ENCODE measurements around the gene ECD.

The ECD gene

DNA sequence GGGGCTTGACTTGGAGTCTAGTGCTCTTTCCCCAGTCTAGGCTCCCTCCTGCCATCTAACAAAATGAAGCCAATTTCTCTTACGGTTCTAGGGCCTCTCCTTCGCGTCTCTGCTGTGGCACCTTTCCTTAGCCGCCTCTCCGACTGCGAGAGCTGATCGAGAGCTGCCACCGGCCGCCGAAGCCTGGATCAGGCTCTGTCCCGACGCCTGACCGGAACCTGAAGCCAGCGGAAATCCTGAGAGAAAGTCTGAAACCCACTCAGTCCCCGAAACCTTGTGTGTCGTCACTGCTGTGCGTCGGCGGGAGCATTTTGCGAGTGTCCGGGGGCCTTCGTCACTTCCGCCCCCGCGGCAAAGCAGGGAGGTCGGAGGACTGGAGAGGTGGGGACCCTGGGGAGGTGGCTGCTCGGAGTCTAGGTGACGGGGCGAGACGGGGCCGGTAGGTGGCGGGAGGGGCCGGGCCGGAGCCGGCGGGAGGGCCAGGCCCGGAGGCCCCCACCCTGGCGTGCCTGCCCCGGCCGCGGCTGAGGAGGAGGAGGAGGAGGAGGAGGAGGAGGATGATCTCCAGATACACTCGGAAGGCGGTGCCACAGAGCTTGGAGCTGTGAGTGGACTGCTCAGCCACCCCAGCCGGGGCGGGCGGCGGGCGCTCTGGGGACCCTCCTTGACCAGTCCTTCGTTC is at the start of gene ECD, which contains the start of gene FAM149B1:
Gene ECD (minus strand): TSS at position 226 of the 682 bp plus-strand sequence. CDS start 4,071 bp downstream, outside the sequence.
Gene FAM149B1 (plus strand): TSS at position 337 of the 682 bp plus-strand sequence. CDS start 221 bp downstream, at position 558.
- peak; percentile 96 for DNase-seq (ENCODE audit: low spot score)

DNA sequence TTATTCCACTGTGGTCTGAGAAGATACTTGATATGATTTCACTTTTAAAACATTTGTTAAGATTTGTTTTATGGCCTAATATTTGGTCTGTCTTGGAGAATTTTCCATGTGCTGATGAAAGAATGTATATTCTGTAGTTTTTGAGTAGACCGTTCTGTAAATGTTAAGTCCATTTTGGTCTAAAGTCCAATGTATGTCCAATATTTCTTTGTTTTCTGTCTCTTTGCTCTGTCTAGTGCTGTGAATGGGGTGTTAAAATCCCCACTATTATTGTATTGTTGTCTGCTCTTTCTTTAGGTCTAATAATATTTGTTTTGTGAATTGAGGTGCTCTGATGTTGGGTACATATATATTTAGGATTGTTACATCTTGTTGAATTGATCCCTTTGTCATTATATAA is 47.9 kb upstream of the ECD start:
- no peak for DNase-seq (ENCODE audit: low spot score)

DNA sequence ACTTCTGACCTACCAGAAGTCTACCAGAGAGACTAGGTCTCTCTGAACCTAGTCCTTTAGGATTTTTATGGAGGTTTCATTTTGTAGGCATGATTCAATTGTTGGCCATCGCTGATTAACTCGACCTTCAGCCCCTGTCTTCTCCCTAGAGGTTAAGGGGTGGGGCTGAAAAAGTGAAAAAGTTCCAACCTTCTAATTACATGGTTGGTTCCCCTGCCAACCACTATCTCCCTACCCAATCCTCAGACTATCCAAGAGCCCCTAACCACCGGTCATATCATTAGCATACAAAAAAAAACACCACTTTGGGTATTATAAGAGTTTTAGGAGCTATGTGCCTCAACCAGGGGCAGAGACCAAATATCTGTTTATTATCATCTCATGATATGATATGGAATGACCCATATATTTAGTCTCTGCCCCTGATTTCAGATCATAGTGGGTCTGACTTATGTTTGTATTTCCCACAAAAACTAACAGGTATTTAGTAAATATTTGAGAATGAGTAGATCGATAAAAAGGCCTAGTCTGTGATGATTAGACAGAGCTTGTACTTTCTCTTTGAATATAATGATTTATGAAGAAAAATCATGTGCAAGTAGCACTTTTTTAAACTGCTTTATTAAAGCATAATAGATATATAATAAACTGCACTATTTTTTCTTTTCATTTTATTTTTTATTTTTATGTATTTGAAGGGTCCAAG is 43.5 kb upstream of the ECD start:
- DNase-seq (ENCODE audit: low spot score) = no peak

DNA sequence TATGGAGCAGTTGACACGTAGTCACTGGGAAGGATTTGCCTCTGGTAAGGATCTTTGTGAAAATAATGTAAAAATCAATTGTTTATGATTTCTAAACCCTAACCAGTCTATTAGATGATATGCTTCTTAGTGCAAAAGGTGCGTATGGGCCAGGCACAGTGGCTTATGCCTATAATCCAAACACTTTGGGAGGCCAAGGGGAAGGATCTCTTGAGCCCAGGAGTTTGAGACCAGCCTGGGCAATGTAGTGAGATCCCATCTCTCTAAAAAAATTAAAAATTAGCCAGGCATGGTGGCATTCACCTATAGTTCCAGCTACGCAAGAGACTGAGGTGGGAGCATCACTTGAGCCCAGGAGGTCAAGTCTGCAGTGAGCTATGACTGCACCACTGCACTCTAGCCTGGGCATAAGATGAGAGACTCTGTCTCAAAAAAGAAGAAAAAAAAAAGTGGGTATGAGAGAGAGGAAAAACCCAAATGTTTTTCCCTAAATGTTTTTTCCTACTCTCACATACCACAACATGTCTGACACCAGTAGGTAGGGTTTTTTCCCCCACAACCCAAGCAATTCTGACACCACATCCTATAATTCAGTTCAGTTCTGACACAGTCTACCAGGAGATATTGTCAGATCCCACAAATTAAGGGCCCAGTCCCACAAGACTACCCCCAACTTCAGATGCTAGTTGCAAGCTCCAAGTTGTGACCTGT is 42.7 kb upstream of the ECD start:
- no peak for DNase-seq (ENCODE audit: low spot score)

DNA sequence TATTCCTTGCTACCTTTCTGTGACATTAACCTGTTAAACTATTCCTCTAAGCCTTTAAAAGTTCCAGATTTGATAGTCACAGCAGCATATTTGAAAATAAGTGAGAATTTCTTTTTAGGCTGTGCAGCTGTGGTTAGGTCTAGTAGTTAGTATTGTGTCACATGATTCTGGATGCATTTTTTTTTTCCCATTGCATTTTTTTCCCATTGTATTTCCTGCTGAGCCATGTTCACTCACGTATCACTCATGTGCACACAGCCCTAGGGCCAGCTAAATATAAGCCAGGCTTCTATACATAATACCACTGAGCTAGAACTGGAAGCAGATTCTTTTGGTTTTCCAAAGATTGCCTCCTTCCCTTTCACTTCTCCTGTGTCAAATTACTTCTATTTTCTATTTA is 41.9 kb upstream of the ECD start:
- peak; percentile 39 for DNase-seq (ENCODE audit: low spot score)

DNA sequence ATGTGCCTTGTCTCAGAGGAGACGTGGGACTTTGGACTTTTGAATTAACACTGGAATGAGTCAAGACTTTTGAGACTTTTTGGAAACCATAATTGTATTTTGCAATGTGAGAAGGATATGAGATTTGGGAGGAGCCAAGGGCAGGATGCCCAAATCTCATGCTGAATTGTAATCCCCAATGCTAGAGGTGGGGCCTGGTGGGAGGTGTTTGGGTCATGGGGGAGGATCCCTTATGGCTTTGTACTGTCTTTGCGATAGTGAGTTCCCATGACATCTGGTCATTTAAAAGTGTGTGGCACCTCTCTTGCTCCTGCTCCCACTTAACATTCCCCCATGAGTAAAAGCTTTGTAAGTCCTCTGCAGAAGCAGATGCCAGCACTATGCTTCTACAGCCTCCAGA is 40.1 kb upstream of the ECD start:
- DNase-seq (ENCODE audit: low spot score) = no peak

DNA sequence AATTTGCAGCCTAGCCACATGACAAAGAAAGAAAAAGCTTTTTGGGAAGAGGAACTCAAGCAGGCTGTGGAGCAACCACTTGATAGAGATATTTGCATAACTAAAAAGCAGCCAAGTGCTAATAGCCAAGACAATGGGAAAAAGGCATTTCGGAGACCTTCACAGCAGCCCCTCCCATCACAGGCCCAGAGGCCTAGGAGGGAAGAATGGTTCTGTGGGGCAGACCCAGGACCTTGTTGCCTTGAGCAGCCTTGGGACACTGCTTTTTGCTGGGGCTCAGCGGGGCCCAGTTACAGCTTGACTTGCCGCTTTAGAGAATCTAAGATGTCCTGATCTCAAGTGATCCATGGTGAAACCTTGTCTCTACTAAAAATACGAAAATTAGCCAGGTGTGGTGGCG is 38.6 kb upstream of the ECD start:
- DNase-seq (ENCODE audit: low spot score) = no peak

DNA sequence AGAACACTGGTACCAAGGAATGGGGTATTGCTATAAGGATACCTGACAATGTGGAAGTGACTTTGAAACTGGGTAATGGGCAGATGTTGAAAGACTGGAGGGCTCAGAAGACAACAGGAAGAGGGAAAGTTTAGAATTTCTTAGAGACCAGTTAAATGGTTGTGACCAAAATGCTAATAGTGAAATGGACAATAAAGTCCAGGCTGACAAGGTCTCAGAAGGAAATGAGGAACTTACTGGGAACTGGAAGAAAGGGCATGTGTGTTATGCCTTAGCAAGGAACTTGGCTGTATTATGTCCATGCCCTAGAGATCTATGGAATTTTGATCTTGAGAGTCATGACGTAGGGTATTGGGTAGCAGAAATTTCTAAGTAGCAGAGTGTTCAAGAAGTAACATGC is 38.1 kb upstream of the ECD start:
- DNase-seq (ENCODE audit: low spot score) = no peak

DNA sequence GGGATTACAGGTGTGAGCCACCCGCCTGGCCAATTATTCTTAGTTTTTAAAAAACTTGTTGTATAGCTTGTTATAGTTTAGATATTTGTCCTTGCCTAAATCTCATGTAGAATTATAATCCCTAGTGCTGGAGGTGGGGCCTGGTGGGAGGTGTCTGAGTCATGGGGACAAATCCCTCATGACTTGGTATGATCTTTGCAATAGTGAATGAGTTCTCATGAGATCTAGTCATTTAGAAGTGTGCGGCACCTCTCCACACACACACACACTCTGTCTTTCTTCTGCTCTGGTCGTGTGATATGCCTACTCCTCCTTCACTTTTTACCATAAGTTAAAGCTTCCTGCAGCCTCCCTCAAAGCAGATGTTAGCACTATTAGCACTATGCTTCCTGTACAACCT is 37.3 kb upstream of the ECD start:
- DNase-seq (ENCODE audit: low spot score) = no peak

DNA sequence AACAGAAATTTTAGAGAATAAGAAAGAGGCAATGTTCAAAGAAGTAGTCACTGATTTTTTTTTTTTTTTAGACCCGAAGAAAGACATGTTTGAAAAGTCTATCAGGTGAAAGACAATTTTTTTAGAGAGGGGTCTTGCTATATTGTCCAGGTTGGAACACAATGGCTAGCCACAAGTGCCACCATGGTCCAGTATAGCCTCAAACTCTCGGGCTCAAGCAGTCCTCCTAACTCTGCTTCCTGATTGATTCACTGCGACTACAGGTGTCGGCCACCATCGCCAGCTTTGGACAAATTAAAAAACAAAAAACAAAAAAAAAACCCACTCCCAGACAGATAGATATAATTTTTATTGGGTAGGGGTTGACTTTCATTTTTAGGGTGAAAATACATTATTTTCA is 22.4 kb upstream of the ECD start:
- DNase-seq (ENCODE audit: low spot score) = no peak

DNA sequence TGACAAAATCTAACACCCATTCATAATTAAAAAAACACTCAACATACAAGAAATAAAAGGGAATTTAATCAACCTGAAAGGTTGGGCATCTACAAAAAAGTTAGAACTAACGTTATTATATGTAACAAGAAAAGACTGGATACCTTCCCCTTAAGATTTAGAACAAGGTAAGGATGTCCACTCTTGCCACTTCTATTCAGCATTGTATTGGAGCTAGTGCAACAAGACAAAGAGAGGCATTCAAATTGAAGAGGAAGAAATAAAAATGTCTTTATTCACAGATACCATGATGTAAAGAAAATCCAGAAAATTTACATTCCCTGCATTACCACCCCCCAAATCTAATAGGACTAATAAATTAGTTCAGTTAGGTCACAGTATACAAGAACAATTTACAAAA is 18.5 kb upstream of the ECD start:
- no peak for DNase-seq (ENCODE audit: low spot score)

DNA sequence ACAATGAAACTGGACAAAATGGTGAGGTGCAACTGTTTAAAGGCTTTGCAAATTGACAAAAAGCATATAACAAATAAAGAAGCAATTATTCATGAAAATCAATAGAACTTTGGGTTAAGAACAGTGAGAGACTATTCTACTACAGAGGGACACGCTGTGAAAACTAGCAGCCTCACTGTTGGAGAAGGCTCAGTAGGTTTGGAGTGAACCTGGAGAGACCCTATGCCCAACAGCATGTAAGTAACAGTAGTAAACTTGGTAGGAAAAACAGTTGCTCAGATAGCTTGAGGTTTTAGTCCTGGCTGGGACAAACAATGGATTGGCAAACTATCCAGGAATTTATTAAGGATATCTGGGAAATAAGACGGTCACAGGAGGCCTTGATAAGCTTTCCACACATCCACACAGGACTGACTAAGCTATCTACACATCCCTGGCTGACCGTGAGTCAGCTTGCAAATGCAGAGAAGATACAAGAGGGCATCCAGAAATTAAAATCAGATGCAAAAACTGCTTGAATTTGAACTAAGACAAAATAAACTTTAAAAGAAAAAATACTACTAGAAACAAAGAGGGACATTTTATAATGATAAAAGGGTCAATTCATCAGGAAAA is 16.0 kb upstream of the ECD start:
- DNase-seq (ENCODE audit: low spot score) = no peak

DNA sequence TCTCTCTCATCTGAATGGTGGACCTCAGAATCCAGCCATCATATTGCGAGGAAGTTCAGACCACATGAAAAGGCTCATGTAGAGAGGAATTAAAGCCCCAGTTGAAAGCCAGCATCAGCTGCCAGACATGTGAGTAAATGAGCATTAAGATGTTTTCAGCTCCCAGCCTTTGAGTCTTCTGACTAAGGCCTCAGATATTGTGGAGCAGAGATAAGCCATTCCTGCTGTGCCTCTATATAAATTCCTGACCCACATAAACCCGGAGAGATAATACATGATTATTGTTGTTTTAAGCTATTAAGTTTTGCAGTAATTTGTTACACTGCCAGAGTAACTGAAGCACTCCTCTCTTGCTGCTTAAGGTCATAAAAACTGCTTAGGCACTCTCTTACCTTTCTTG is 14.8 kb upstream of the ECD start:
- no peak for DNase-seq (ENCODE audit: low spot score)

DNA sequence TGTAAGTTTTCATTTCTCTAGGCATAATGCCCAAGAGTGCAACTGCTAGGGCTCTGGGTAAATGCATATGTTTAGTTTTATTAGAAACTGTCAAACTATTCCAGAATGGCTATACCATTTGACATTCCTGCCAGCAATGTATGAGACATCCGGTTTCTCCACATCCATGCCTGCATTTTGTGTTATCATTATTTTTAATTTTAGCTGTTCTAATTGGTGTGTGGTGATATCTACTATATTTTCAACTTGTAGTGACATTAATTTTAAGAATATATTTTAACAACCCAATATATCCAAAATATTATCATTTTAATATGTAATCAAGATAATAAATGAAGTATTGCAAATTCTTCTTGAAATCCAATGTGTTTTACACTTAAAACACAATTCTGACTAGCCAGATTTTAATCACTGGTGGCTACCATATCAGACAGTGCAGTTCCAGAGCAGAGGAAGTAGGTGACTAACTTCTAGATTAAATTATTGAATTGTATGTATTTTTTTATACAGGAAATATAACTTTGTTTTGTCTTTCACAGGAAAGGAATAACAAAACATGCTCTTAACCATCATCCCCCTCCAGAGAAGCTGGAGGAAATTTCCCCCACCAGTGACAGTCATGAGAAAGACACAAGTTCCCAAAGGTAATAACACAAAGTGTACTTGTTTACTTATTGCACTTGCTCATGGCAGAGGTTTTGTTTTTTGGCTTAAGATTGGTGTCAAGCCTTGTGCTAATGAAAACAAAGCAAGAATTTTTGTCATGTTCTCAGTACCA is 6.5 kb upstream of the ECD start:
- DNase-seq (ENCODE audit: low spot score) = peak; percentile 50

DNA sequence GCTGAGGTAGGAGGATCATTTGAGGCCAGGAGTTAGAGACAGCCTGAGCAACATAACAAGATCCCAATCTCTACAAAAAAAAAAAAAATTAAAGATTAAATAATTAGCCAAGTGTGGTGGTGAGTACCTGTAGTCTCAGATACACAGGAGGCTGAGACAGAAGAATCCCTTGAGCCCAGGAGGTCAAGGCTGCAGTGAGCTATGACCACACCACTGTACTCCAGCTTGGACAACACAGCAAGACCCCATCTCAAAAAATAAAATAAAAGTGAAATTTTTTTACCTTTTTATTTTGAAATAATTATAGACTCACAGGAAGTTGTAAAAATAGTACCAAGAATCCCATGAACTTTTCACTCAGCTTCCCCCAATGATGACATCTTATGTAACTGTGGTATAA is 5.1 kb upstream of the ECD start:
- no peak for DNase-seq (ENCODE audit: low spot score)

DNA sequence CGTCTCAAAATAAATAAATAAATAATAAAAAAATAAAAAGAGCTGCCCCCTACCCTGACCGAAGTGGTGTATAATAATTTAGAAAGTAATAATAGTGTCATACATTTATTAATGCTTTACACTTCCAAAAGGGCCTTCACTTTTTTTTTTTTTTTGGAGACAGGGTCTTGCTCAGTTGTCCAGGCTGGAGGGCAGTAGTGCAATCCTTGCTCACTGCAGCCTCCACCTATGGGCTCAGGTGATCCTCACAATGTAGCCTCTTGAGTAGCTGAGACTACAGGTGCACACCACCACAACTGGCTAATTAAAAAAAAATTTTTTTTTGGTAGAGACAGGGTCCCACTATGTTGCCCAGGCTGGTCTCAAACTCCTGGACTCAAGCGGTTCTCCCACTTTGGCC is 1.5 kb upstream of the ECD start:
- no peak for DNase-seq (ENCODE audit: low spot score)

DNA sequence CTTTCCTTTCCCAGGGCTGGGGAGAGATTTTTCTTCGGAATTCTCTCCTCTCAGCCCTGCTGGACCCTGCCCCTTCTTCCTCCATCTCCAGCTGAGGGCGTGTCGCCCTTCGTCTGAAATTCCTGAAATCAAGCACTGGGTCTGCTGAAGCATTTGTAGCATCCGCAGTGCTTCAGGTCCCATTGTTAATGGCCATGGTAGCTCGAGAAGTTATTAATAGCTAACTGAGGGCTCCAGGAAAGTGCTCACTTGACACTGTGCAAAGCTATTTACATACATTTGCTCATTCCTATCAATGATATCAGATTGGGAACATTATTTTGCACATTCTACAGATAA is 626 bp upstream of the ECD start:
- DNase-seq (ENCODE audit: low spot score) = peak; percentile 40

DNA sequence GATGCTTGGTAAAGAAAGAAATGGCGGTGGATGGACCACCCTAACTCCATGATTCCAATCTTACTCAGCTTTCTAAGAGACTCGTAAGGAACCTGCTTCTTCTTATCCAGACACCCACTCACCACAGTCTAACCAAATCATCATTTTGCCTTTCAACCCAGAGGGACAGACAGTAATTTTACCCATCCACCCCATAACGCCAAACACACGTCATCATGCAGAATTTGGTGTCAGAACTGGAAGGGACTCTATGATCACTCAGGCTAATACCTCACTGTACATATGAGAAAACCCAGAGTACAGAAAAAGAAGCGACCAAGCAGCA is 388 bp downstream of the ECD start:
- no peak for DNase-seq (ENCODE audit: low spot score)

DNA sequence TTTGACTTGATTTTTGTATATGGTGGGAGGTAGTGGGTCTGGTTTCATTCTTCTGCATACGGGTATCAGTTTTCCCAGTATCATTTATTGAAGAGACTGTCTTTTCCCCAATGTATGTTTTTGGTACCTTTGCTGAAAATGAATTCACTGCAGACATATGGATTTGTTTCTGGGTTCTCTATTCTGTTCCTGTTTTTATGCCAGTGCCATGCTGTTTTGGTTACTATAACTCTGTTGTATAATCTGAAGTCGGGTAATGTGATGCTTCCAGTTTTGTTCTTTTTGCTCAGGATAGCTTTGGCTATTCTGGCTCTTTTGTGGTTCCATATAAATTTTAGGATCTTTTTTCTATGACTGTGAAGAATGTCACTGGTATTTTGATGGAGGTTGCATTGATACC is 836 bp downstream of the ECD start:
- DNase-seq (ENCODE audit: low spot score) = no peak

DNA sequence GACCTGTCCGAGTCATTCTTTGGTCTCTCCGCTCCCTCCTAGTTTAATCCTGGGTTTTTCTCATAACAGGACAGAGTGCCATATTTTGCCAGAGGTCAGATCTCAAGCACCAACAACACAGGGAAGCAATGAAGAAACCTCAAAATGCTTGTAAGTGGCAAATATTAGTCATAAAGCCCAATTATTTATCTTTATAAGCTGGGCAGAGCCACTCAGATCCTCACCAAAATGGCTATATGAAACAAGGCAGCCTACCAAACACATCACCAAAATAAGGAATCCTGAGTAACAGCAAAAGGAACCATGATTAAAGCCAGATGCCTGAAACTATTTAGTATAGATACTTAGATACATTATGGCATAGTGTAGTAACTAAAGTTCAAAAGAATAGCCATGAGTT is 4.7 kb downstream of the ECD start:
- DNase-seq (ENCODE audit: low spot score) = no peak

DNA sequence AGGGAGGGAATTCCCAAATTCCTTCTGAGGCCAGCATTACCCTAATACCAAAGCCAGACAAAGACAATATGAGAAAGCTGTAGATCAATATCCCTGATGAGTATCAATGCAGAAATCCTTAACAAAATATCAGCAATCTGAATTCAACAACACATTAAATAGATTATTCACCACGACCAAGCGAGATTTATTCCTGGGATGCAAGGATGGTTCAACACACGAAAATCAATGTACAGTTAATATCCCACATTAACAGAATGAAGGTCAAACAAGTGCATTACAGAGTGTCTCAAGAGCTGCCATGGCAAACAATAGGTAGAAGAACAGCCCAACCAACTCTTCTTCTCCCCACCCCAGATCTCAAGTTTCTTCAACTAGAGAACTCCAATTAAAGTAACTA is 6.1 kb downstream of the ECD start:
- DNase-seq (ENCODE audit: low spot score) = no peak

DNA sequence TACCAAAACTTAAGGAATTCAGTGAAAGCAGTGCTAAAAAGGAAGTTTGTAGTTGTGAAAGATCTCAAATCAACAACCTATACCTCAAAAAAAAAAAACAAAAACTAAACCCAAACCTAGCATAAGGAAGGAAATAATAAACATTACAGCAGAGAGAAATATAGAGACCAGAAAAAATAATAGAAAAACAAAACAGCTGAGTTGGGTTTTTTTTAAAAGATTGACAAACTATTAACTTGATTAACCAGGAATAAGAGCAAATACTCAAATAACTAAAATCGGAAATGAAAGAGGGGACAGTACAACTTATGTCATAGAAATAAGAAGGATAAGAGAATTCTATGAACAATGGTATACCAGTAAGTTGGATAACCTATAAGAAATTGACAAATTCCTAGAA is 6.7 kb downstream of the ECD start:
- DNase-seq (ENCODE audit: low spot score) = no peak
